Thyroid gland (tissue), 4 donors: ENCODE measurements around the gene FBXL19.

Experiments used
- POLR2A ChIP-seq, 2 donors: fragments of 450-650 bp; IDR thresholded peaks; one replicate each; pipeline ENCODE4 v1.6.1; 2017; ENCODE audit warnings: antibody characterized with exemption in 2 of 2, mild to moderate bottlenecking in 2 of 2, moderate library complexity in 1 of 2
- TF ChIP-seq, protein P1 (sequence below), 6 experiments: fragments of 200-600 bp in 3 of 6; fragments of 450-650 bp in 3 of 6; sonication (generic) in 3 of 6; IDR thresholded peaks; one replicate each; pipeline ENCODE4 v1.5.1; 2016 to 2019; ENCODE audit warnings: antibody characterized with exemption in 6 of 6, mild to moderate bottlenecking in 2 of 6, inconsistent platforms in 1 of 6, moderate library complexity in 1 of 6

DNA sequence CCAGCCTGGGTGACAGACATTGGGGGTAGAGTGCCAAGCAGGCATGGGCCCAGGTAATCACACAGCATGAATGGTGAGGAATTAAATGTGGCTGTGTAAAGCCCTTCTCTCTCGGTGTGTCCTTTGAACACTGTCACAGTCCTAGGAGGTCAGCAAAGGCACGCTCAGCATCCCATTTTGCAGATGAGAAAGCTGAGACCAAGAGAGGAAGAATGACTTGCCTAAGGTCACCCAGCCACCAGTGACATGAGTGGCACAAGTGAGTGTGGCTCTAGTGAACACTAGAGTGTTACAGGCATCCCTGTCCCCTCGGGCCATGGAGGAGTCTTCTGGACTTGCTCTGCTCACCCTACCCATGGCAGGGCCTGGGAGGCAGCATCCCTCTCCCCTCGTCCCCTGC, 16.3 kb upstream of the FBXL19 start:
- TF ChIP-seq, protein P1, sequence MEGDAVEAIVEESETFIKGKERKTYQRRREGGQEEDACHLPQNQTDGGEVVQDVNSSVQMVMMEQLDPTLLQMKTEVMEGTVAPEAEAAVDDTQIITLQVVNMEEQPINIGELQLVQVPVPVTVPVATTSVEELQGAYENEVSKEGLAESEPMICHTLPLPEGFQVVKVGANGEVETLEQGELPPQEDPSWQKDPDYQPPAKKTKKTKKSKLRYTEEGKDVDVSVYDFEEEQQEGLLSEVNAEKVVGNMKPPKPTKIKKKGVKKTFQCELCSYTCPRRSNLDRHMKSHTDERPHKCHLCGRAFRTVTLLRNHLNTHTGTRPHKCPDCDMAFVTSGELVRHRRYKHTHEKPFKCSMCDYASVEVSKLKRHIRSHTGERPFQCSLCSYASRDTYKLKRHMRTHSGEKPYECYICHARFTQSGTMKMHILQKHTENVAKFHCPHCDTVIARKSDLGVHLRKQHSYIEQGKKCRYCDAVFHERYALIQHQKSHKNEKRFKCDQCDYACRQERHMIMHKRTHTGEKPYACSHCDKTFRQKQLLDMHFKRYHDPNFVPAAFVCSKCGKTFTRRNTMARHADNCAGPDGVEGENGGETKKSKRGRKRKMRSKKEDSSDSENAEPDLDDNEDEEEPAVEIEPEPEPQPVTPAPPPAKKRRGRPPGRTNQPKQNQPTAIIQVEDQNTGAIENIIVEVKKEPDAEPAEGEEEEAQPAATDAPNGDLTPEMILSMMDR (IDR thresholded peaks at IDR 0.05): no peak
- no peak for TF ChIP-seq POLR2A (IDR thresholded peaks at IDR 0.05)
